ENCODE results near the gene POU2AF1.

Gene POU2AF1

GRCh38 chr11:111312076-111312475 lies 67.0 kb downstream of the POU2AF1 start:
- no peak overlapping the region for H3K27ac Mint-ChIP-seq
- no peak for DNase-seq
- no peaks in the 10 kb centered on the region for H3K9me3 Mint-ChIP-seq
- H3K4me1 Mint-ChIP-seq = no peaks in the 10 kb centered on the region
- peaks cover 37% of the 10 kb centered on the region for H3K27me3 Mint-ChIP-seq
- no peak overlapping the region for H3K4me3 Mint-ChIP-seq
- ATAC-seq = no peak

- H3K4me1 Mint-ChIP-seq = no peaks in the 10 kb centered on the region
Measured at GRCh38 chr11:111310723-111311122, 68.4 kb downstream of the POU2AF1 start.

GRCh38 chr11:111310088-111310487 lies 69.0 kb downstream of the POU2AF1 start:
- Mint-ChIP-seq H3K4me3 (no peak overlapping the region), H3K4me1 (no peaks in the 10 kb centered on the region), H3K27ac (no peak overlapping the region), H3K9me3 (no peaks in the 10 kb centered on the region), H3K27me3 (peaks cover 43% of the 10 kb centered on the region)
- no peak for ATAC-seq
- DNase-seq = no peak

More at GRCh38 chr11:111310723-111311122, 68.4 kb downstream of the POU2AF1 start:
- ATAC-seq = no peak
- no peak overlapping the region for H3K4me3 Mint-ChIP-seq
- no peak for DNase-seq
- H3K9me3 Mint-ChIP-seq = no peaks in the 10 kb centered on the region
- peaks cover 43% of the 10 kb centered on the region for H3K27me3 Mint-ChIP-seq
- no peak overlapping the region for H3K27ac Mint-ChIP-seq

- H3K27ac Mint-ChIP-seq = no peak overlapping the region
- peaks cover 43% of the 10 kb centered on the region for H3K27me3 Mint-ChIP-seq
- no peaks in the 10 kb centered on the region for H3K4me1 Mint-ChIP-seq
- no peak overlapping the region for H3K4me3 Mint-ChIP-seq
- DNase-seq (no peak), ATAC-seq (no peak)
- H3K9me3 Mint-ChIP-seq = no peaks in the 10 kb centered on the region
Measured at GRCh38 chr11:111309215-111309915, 69.7 kb downstream of the POU2AF1 start.

- no peak for ATAC-seq
- peaks cover 42% of the 10 kb centered on the region for H3K27me3 Mint-ChIP-seq
- no peak overlapping the region for H3K4me3 Mint-ChIP-seq
- no peak for DNase-seq
- no peak overlapping the region for H3K27ac Mint-ChIP-seq
- no peaks in the 10 kb centered on the region for H3K9me3 Mint-ChIP-seq
- no peaks in the 10 kb centered on the region for H3K4me1 Mint-ChIP-seq
Measured at GRCh38 chr11:111308140-111308539, 70.9 kb downstream of the POU2AF1 start.

GRCh38 chr11:111307472-111308108 lies 71.5 kb downstream of the POU2AF1 start:
- no peak for DNase-seq
- Mint-ChIP-seq H3K9me3 (no peaks in the 10 kb centered on the region), H3K4me3 (no peak overlapping the region), H3K27me3 (peaks cover 48% of the 10 kb centered on the region), H3K27ac (no peak overlapping the region), H3K4me1 (no peaks in the 10 kb centered on the region)
- ATAC-seq = no peak

- Mint-ChIP-seq H3K27me3 (peaks cover 58% of the 10 kb centered on the region), H3K4me3 (no peak overlapping the region)
Measured at GRCh38 chr11:111306321-111306720, 72.8 kb downstream of the POU2AF1 start.

GRCh38 chr11:111305876-111306275 lies 73.2 kb downstream of the POU2AF1 start:
- ATAC-seq = no peak
- Mint-ChIP-seq H3K27ac (no peak overlapping the region), H3K27me3 (peaks cover 60% of the 10 kb centered on the region), H3K4me1 (no peaks in the 10 kb centered on the region), H3K9me3 (no peaks in the 10 kb centered on the region), H3K4me3 (no peak overlapping the region)
- DNase-seq = no peak

More at GRCh38 chr11:111306321-111306720, 72.8 kb downstream of the POU2AF1 start:
- H3K4me1 Mint-ChIP-seq = no peaks in the 10 kb centered on the region
- no peak for ATAC-seq
- no peaks in the 10 kb centered on the region for H3K9me3 Mint-ChIP-seq
- DNase-seq = no peak
- no peak overlapping the region for H3K27ac Mint-ChIP-seq

- H3K27me3 Mint-ChIP-seq = peaks cover 66% of the 10 kb centered on the region
- DNase-seq = no peak
Measured at GRCh38 chr11:111305162-111305802, 73.8 kb downstream of the POU2AF1 start.

GRCh38 chr11:111303461-111303860 lies 75.6 kb downstream of the POU2AF1 start:
- H3K27me3 Mint-ChIP-seq = peaks cover 81% of the 10 kb centered on the region
- no peak for DNase-seq

More at GRCh38 chr11:111305162-111305802, 73.8 kb downstream of the POU2AF1 start:
- no peaks in the 10 kb centered on the region for H3K9me3 Mint-ChIP-seq
- H3K4me3 Mint-ChIP-seq = no peak overlapping the region
- no peak for ATAC-seq
- H3K4me1 Mint-ChIP-seq = no peaks in the 10 kb centered on the region
- H3K27ac Mint-ChIP-seq = no peak overlapping the region

GRCh38 chr11:111302298-111302697 lies 76.8 kb downstream of the POU2AF1 start:
- H3K27ac Mint-ChIP-seq = no peak overlapping the region
- ATAC-seq (no peak), DNase-seq (no peak)
- H3K4me3 Mint-ChIP-seq = no peak overlapping the region
- no peaks in the 10 kb centered on the region for H3K4me1 Mint-ChIP-seq
- no peaks in the 10 kb centered on the region for H3K9me3 Mint-ChIP-seq
- H3K27me3 Mint-ChIP-seq = peaks cover 81% of the 10 kb centered on the region

More at GRCh38 chr11:111303461-111303860, 75.6 kb downstream of the POU2AF1 start:
- ATAC-seq = no peak
- no peak overlapping the region for H3K4me3 Mint-ChIP-seq
- H3K9me3 Mint-ChIP-seq = no peaks in the 10 kb centered on the region
- no peaks in the 10 kb centered on the region for H3K4me1 Mint-ChIP-seq
- no peak overlapping the region for H3K27ac Mint-ChIP-seq
